K562 (cell line): Measurements from ENCODE around the gene BNIP2. TPM values are rescaled to one million over a fixed set of nuclear protein-coding genes. Genes with fewer than 3 reads are reported as not detected.

Experiments
- BDP1 ChIP-seq: IDR thresholded peaks from 3 replicates; pipeline ENCODE4 v1.6.1; 2011; ENCODE audit not compliant: insufficient read length, insufficient read depth
- EP400 ChIP-seq: fragments of 450-650 bp; IDR thresholded peaks from 2 replicates; pipeline ENCODE4 v1.6.1; 2017; ENCODE audit warnings: antibody characterized with exemption, mild to moderate bottlenecking, moderate library complexity
- MBD2 ChIP-seq: sonication (generic); IDR thresholded peaks from 2 replicates; pipeline ENCODE4 v1.6.1; 2016; ENCODE audit warnings: low read depth, borderline replicate concordance
- THRAP3 ChIP-seq: fragments of 450-650 bp; IDR thresholded peaks from 2 replicates; pipeline ENCODE4 v1.6.1; 2016; ENCODE audit warnings: mild to moderate bottlenecking, inconsistent platforms, borderline replicate concordance
- VEZF1 ChIP-seq: fragments of 200-800 bp; sonication (Bioruptor generic); IDR thresholded peaks from 2 replicates; pipeline ENCODE4 v1.6.1; 2017; ENCODE audit warnings: missing genetic modification characterization, missing compliant biosample characterization
- ZNF282 ChIP-seq: sonication (generic); formaldehyde crosslinking; IDR thresholded peaks from 2 replicates; pipeline ENCODE4 v1.8.1; 2023; ENCODE audit warnings: missing genetic modification reagents
- ZNF668 ChIP-seq: fragments of 250-450 bp; sonication (Bioruptor Pico); IDR thresholded peaks from 2 replicates; pipeline ENCODE4 v1.8.0; 2022; ENCODE audit warnings: mild to moderate bottlenecking, inconsistent platforms
- ZNF785 ChIP-seq: fragments of 250-450 bp; sonication (Bioruptor Pico); IDR thresholded peaks from 2 replicates; pipeline ENCODE4 v1.4.0; 2020; ENCODE audit warnings: mild to moderate bottlenecking
- ZSCAN29 ChIP-seq: fragments of 450-650 bp; IDR thresholded peaks from 2 replicates; pipeline ENCODE4 v1.6.1; 2017
- polyA plus RNA-seq, 8 experiments: library from polyadenylated mRNA; depleted of rRNA in 4 of 8; stranded (reverse) in 5 of 8; unstranded in 3 of 8; fragments of >200 nt; fragmentation: Nextera tagmentation in 2 of 8; fragmentation: Illumina TruSeq in 1 of 8; extraction: Ambion mirVana in 2 of 8; extraction: Trizol in 1 of 8; gene quantifications; 2 replicates each; pipeline versions ENCODE4 v1.2.1 to v1.2.3, GENCODE V29; 2011 to 2014; ENCODE audit warnings: inconsistent platforms in 1 of 8, missing spikeins in 1 of 8
- total RNA-seq, 7 experiments: library from RNA; depleted of rRNA in 6 of 7; stranded (reverse); fragments of >200 nt in 6 of 7; fragmentation: Illumina TruSeq in 2 of 7; extraction: Trizol in 2 of 7; gene quantifications; 2 replicates each; pipeline versions ENCODE4 v1.2.1 to v1.2.3, GENCODE V29; 2011 to 2021; ENCODE audit warnings: low replicate concordance in 1 of 7
- TF ChIP-seq, protein P1 (sequence below), 2 experiments: fragments of 450-650 bp; formaldehyde crosslinking in 1 of 2; IDR thresholded peaks; 2 replicates each; pipeline versions ENCODE4 v1.4.0 to v1.6.1; 2014 to 2020; ENCODE audit warnings: mild to moderate bottlenecking in 2 of 2, borderline replicate concordance in 1 of 2, low read depth in 1 of 2
- TF ChIP-seq, protein P2 (sequence below), 3 experiments: IDR thresholded peaks in 2 of 3; conservative IDR thresholded peaks in 1 of 3; 2 replicates each; pipeline ENCODE4 v1.5.1; 2011 to 2012; ENCODE audit warnings: low read length in 3 of 3, mild to moderate bottlenecking in 3 of 3, control low read depth in 2 of 3, improper control_type of control experiment in 1 of 3, inconsistent platforms in 1 of 3, low read depth in 1 of 3, mixed read lengths in 1 of 3, moderate library complexity in 1 of 3; ENCODE audit not compliant: insufficient read depth in 2 of 3
- TF ChIP-seq, protein P3 (sequence below): sonication (generic); IDR thresholded peaks from 2 replicates; pipeline ENCODE4 v1.6.1; 2016
- TF ChIP-seq, protein P4 (sequence below): IDR thresholded peaks from 2 replicates; pipeline ENCODE4 v1.6.1; 2011; ENCODE audit warnings: borderline replicate concordance, low read depth, mild to moderate bottlenecking, moderate library complexity, low read length; ENCODE audit not compliant: insufficient read depth, poor library complexity, severe bottlenecking

BNIP2 gene
- total and polyA plus RNA-seq, 9 of the 15 experiments (the other 6 are each of a cell fraction or from before 2014, with no cell fraction given), result 19.6 to 88.0 (median 52.5) TPM

DNA sequence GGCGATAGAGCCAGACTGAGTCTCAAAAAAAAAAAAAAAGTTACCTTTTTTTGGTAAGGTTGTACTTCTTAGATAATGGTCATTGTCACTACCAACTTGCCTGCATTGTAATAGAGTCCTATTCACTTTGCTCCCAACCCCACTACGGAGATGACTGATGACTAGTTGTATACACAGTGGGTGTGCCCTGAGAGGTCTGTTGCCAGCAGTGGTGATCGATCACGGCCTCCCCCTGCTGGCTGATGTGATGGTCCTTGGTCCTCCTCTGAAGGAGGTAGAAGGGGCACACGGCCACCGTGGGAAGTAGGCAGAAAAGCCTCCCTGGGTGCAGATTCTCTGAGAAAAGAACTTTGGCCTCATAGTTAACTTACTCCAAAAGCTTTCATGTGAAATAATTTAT lies 66.8 kb downstream of the BNIP2 start (continued):
- no peak for TF ChIP-seq VEZF1
- no peak for TF ChIP-seq ZNF282
- TF ChIP-seq MBD2, result no peak
- TF ChIP-seq ZSCAN29, result no peak
- no peak for TF ChIP-seq THRAP3
- no peak for TF ChIP-seq ZNF785
- no peak for TF ChIP-seq ZNF668
- TF ChIP-seq EP400, result no peak
- no peak for TF ChIP-seq BDP1
- TF ChIP-seq, protein P1, sequence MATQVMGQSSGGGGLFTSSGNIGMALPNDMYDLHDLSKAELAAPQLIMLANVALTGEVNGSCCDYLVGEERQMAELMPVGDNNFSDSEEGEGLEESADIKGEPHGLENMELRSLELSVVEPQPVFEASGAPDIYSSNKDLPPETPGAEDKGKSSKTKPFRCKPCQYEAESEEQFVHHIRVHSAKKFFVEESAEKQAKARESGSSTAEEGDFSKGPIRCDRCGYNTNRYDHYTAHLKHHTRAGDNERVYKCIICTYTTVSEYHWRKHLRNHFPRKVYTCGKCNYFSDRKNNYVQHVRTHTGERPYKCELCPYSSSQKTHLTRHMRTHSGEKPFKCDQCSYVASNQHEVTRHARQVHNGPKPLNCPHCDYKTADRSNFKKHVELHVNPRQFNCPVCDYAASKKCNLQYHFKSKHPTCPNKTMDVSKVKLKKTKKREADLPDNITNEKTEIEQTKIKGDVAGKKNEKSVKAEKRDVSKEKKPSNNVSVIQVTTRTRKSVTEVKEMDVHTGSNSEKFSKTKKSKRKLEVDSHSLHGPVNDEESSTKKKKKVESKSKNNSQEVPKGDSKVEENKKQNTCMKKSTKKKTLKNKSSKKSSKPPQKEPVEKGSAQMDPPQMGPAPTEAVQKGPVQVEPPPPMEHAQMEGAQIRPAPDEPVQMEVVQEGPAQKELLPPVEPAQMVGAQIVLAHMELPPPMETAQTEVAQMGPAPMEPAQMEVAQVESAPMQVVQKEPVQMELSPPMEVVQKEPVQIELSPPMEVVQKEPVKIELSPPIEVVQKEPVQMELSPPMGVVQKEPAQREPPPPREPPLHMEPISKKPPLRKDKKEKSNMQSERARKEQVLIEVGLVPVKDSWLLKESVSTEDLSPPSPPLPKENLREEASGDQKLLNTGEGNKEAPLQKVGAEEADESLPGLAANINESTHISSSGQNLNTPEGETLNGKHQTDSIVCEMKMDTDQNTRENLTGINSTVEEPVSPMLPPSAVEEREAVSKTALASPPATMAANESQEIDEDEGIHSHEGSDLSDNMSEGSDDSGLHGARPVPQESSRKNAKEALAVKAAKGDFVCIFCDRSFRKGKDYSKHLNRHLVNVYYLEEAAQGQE (IDR thresholded peaks at IDR 0.05; ENCODE audit: borderline replicate concordance), result peak; percentile 29; the same call in 1 of the 2 replicates
- TF ChIP-seq, protein P1 (CRISPR knock-in tag; IDR thresholded peaks at IDR 0.05; ENCODE audit: low read depth), result no peak
- TF ChIP-seq, protein P2, sequence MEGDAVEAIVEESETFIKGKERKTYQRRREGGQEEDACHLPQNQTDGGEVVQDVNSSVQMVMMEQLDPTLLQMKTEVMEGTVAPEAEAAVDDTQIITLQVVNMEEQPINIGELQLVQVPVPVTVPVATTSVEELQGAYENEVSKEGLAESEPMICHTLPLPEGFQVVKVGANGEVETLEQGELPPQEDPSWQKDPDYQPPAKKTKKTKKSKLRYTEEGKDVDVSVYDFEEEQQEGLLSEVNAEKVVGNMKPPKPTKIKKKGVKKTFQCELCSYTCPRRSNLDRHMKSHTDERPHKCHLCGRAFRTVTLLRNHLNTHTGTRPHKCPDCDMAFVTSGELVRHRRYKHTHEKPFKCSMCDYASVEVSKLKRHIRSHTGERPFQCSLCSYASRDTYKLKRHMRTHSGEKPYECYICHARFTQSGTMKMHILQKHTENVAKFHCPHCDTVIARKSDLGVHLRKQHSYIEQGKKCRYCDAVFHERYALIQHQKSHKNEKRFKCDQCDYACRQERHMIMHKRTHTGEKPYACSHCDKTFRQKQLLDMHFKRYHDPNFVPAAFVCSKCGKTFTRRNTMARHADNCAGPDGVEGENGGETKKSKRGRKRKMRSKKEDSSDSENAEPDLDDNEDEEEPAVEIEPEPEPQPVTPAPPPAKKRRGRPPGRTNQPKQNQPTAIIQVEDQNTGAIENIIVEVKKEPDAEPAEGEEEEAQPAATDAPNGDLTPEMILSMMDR (IDR thresholded peaks at IDR 0.05 in 2 of 3, conservative IDR thresholded peaks at IDR 0.05 in 1 of 3; ENCODE audit: insufficient read depth in 2 of 3, low read depth in 1 of 3, low read length in 3 of 3), result peak; percentile 42 to 61 (median 53); a peak in 5 of 6 replicates
- TF ChIP-seq, protein P3, sequence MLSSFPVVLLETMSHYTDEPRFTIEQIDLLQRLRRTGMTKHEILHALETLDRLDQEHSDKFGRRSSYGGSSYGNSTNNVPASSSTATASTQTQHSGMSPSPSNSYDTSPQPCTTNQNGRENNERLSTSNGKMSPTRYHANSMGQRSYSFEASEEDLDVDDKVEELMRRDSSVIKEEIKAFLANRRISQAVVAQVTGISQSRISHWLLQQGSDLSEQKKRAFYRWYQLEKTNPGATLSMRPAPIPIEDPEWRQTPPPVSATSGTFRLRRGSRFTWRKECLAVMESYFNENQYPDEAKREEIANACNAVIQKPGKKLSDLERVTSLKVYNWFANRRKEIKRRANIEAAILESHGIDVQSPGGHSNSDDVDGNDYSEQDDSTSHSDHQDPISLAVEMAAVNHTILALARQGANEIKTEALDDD, result peak; percentile 82
- TF ChIP-seq, protein P4, sequence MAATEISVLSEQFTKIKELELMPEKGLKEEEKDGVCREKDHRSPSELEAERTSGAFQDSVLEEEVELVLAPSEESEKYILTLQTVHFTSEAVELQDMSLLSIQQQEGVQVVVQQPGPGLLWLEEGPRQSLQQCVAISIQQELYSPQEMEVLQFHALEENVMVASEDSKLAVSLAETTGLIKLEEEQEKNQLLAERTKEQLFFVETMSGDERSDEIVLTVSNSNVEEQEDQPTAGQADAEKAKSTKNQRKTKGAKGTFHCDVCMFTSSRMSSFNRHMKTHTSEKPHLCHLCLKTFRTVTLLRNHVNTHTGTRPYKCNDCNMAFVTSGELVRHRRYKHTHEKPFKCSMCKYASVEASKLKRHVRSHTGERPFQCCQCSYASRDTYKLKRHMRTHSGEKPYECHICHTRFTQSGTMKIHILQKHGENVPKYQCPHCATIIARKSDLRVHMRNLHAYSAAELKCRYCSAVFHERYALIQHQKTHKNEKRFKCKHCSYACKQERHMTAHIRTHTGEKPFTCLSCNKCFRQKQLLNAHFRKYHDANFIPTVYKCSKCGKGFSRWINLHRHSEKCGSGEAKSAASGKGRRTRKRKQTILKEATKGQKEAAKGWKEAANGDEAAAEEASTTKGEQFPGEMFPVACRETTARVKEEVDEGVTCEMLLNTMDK, result no peak
